COR-L47 (cell line): ENCODE measurements around the gene RHCE.
"Not testable (repeated sequence)": the region's sequence is repeated elsewhere in the genome, so short reads cannot be mapped to it uniquely, and the experiment has no call there.

Source experiments
- DNase-seq: peaks from one replicate; lab custom pipeline; 2025; lab: John Stamatoyannopoulos, UW

RHCE gene

DNA sequence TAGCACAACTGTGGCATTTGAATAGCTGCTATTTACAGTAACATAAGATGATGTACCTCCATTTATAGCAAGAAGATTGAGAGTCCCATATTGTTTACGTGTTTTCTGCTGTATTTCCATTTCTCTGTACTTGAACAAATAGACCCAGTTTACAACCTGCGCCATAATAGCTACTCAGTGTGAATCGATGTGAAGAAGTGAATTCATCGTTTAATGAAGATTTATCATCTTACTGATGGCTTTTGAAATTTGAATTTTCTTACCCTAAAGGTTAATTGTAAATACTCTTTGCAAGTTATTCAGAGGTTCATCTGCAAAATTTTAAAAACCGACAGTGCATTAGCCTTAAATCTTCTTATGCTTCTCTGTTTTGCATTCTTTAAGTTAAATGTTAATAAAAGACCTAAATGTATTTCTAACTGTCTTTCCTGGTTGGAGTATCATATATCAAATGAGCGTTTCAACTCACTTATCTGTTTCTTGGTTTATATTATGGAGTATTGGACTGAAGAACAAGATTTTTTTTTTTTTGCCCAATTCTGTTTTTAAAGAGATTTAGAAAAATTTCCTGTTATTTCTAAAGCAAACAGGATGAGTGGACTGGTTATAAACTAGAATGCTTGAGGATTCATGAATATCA lies 12.2 kb upstream of the RHCE start:
- no peak for DNase-seq

DNA sequence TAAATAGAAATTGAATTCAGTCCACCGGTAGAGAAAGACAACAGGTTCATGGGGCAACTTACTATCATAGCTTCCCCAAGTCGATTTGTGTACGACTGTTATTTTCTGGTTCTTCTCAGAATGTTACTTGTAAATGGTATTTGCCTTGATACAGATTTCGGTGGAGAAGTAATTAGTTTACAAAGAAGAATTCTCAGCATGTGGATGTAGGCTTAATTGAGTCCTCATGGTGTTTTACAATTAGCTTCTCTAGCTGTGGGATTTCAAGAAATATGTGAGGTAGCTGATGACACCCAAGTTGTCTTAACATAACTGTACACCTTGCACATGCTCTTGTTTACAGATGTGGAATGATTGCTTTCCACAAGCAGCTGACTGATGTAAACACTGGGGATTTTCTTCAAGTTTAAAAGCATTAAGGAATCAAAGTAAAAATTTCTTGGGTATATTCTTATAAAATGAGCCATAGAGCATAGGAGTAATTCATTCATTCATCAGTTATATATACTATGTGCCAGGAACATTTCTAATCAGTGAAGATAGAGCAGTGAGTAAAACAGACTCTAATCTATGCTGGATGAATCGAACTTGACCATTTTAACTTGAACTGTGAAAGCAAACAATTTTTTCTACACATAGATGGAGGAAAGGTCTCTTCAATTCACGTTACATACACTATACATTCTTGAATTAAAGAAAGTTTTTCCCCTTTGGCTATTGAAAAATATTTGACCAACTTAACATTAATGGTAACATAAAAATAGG lies 11.5 kb upstream of the RHCE start:
- no peak for DNase-seq

DNA sequence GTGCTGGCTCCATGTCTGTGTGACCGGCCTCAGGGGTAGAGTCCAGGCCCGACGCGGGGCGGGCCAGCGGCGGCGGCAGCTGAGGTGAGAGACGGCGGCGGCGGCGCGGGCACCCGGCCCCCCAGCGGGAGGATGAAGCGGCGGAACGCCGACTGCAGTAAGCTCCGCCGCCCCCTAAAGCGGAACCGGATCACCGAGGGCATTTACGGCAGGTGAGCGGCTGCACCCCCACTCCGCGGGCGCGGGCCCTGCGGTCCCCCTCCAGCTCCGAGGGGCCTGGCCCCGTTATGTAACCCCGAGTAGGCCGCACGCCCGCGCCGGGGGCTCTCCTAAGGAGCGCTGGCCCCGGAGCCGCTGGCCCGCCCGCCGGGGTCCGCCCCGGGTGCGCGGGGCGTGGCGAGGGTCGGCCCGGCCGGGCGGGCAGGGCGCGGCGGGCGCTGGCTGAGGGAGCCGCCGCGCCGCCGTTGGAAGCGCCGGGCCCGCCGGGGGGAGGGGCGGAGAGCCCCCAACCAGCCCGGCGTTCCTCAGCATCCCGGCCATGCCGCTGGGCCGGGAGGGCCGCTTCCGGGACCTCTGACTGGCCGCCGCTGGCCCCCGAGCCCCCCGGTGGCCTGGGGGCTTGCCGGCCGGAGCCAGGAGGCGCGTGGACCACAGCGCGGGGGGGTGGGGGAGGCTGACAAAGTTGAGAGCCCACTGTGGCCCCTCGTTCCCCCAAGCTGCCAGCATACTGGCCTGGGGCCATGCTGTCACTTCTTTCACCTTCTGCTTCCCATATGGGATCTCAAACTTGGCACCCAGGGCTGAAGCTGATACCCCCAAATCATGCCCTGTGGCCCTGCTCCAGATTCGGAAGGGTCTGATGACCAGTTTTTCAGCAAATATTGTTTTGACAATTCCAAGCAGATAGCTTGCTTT lies 10.6 kb upstream of the RHCE start:
- peak; percentile 36 for DNase-seq

DNA sequence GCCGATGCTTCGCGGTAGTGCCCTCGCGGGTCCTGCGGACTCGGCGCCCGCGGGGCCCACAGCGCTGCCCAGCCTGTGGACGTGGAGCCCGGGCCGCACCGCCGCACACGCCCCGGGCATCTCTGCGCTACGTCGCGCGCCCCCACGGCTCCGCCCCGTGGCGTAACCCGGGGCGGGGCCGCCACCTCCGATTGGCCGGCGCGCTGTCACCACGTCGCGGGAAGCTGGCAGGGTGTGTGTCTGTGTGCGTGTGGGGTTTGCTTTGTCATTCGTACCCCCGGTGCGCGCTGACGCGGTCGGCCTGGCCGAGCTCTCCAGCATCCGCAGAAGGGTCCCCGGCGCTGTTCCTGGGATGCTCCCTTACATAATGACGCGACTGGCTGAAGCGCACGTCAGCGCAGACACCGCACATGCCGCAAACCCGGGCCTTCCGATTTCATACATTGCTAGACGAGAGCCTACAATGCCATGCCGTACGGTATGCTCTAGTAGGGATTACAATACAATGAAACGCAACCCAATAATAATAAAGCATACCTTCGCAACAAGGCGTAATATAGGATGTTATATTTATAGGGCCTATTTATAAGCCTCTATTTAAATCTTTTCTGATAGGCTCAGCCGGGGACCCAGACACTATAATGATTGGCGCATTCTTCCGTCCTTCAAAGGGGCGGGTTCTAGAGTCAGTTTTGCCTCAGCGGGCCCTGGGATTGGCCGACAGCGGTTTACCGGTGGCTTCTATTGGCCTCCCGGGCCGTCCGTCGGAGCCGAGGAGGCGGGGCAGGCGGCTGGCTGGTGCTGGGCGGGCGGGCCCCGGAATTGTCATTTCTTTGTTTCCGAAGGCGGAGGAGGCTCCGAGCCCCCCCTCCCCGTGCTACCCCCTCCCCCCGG lies 9.7 kb upstream of the RHCE start, which contains the start of gene MACO1:
MACO1 (plus strand) TSS at position 825 of the 894 bp plus-strand sequence. CDS start 202 bp downstream, outside the sequence.
- DNase-seq: peak; percentile 96

DNA sequence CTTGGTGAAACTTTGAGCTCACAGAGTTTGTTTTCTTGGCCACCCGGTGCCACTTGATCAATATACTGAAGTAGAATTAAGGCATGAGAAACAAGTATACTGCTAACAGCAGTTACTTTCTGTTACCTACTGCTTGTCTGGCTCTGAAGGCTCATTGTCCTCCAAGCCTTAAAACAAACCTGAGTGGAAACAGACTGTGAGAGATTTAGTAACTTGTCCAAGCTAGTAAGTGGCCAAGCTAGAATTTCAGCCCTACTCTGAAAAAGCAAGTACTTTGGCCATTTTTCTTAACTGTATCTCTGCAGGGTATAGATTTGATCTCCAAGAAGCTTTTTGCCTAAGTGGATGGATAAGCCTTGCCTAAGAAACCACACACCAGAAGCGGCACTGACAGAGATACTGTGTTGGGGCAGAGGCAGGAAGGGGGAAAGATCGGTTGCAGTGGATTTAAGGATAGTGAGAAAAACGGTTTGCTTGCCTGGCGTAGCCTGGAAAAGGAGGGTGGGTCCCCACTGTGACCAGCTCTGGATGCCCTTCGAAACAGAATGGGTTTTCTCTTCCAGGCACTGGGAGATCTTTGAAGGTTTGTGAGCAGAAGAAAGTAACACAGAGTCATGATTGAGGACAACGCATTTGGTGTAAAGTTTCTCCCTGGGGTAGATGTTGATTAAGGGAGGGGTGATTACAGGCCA lies 8.0 kb upstream of the RHCE start:
- DNase-seq: no peak

DNA sequence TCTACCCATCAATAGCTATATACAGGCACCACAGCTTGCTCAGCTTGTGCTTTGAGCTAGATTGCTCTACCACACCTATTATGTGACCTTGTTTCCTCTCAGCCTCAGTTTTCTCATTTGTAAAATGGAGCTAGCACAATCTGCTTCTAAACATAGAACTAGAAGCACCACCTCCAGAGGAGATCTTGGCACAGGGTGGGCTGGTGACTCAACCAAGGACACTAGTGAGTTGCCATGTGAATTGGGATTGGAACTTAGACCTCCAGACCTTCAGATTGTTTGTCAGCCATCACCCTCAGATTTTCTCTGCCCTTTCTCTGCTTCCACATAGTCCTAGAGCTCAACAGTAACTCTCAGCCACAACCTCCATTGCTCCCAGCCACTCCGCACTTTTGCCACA lies 7.1 kb upstream of the RHCE start:
- DNase-seq: no peak

DNA sequence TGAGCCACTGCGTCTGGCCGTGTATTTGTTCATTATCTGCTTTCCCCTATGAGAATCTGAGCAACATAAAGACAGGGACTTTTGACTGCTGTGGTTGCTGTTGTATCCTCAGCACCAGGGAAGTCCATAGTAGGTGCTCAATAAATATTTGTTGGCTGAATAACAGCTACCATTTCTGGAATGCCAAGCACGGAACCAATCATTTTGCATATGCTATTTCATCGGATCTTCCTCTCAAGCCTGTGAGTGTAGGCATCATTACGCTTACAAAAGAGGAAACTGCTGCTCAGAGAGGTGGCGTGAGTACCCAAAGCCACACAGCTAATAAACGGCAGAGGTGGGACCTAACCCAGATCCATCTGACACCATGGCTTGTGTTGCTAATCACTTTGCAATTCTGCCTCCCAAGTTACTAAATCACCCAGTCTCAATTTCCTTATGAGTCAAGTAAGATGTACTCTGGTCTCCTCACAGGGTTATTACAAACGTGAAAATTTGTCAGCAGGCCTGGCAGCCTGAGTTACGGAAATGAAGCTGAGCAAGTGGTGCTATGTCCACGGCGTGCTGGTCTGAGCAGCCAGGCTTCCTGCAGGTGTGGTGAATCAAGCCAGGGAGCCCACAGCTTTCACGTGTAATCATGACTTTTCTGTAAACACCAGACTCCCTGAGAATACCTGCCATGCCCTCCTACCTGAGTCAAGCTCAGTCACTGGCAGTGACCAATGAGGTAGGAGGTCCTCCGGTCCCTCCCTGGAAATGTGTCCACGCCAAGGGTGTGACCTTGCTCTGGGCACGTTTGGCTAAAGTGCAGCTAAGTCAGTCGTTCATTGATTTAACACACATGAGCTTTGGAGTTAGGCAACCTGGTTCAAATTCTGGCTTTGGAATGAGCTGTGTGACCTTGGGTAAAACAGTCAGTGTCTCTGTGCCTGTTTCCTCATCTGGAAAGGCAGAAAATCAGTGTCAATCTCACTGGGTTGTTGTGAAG lies 4.8 kb upstream of the RHCE start:
- no peak for DNase-seq

DNA sequence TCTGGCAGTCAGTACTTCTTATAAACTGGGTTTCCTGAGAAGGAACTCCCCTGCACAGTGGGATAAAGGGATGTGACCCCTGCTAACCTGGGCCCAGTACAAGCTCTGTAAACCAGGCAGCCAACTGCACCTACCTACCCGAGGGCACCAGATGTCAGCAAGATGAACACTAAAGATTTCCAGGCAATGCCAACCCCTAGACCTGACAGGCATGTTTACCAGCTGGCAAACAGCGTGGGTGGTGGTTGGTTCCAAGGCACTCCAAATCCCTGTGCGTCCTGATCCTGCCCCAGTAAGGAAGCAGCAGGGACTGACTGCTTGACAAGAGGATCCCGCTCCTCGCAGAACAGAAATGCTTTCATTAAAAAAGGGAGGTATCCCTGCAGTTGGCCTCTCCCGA lies 2.6 kb upstream of the RHCE start:
- DNase-seq: not testable (repeated sequence)

DNA sequence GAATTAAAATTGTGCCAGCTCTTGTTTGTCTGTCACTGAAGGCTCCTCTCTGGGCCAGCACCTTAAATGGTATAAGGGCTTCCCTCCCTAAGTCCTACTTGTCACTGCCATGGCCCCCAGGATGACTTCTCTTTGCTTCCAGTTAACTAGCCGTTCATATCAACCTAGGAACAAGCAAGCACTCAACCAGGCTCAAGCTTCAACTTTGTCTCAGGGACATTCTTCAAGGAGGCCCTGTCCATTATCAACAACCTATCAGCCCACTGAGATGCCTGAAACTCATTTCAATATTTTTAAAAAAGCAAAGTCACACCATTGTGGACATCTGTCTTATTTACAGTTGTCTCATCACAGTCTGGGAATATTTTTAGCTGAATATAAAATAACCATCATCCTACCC lies 1.3 kb downstream of the RHCE start:
- not testable (repeated sequence) for DNase-seq

DNA sequence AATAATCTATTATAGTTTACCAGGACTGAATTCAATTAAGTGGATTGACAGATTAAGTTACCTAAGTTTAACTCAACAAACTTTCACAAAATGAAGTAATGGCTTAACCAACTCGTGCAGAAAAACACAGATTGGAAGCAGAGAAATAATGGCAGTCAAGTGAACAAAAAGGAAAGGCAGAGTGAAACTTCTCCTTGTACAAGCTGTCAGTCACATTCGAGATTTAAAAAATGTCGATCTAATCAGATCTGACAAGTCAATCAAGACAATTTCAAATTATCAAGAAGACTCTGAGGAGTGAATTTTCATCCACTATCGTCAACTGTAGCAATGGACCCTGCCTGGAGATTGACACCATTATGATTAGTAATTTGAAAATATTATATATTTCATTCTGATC lies 3.3 kb downstream of the RHCE start:
- DNase-seq: not testable (repeated sequence)

DNA sequence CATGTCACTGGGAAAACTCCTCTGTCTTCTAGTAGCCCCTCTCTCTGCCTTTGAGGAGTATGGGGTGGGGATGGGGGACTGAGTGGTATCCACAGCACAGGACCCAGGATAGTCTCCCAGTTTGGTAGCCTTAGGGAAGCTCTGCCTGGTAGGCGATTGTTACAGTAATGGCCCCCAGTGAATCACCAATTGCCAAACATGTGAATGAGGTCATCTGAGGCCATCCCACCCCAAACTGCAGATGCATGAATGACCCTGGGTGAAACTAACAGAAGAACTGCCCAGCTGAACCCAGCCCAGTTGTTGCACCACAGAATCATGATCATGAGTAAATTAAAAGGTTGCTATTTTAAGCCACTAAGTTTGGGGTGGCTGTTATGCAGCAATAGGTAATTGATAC lies 6.0 kb downstream of the RHCE start:
- not testable (repeated sequence) for DNase-seq

DNA sequence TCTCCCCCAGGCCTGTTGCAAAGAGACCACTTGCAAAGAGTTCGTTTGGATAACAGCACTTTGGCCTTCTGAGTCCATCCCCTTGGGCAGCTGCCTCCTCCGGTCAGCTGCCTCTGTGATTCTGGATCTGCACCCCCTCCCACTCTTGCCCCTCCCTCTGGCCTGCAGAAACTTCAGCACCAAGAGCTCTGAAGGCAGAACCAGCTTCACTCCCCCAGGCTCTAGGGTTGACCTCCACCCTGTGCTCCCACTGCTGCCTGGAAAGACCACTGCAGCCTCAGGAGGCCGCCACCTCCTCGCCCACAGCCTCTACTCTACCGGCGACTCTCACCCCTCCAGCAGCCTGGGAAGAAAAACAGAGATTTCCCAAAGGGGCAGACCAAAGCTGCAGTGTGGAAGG lies 6.5 kb downstream of the RHCE start:
- DNase-seq: not testable (repeated sequence)

DNA sequence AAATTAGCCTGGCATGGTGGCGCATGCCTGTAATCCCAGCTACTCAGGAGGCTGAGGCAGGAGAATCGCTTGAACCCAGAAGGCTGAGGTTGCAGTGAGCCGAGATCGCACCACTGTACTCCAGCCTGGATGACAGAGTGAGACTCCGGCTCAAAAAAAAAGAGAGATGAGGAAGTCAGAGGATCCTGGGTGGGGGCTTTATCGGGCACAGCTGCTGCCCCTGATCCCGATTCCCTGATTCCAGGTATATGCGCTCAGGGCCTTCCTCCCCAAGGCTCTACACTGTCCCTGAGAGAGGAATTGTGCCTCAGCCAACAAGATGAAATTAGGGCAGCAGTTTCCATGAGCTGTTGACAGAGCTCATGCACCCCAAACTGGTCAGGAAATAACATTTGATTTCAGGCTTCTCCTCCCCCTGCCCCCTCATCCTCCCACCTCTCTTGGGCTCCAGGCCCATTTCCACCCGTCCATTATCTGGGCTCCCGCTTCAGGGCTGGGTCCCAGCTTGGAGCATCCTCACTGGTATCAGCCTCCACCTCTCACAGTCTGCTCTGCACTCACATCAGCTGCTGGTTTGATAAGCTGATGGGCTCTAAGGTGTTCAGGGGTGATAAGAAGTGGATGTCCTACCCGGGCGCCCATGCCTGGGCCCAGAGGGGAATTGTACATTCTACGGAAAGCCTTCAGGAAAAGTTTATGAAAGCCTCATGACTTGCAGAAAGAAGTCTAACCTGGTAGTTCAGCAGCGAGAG lies 7.6 kb downstream of the RHCE start:
- DNase-seq: not testable (repeated sequence)

DNA sequence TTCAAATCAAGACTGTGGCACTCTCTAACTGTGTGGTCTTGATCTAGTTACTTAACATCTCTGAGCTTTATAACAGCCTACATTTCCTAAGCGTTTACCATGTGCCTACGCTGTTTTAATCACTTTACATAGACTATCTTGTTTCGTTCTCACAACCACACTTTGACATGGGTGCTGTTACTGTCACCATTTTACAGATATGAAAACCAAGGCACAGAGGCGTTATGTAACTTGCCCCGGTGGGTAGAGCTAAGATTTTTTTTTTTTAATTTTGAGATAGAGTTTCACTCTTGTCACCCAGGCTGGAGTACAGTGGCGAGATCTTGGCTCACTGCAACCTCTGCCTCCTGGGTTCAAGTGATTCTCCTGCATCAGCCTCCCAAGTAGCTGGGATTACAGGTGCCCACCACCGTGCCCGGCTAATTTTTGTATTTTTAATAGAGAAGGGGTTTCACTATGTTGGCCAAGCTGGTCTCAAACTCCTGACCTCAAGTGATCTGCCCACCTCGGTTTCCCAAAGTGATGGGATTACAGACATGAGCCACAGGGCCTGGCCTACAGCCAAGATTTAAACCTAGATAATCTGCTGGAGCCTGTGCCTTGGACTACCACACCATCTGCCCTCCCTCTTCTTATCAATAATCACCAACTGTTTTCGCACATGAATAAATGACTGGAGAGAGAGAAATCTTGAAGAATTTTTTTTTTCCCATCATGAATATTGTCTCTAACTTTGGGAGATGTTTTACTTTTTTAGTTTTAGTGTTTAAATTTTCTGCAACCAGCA lies 10.8 kb downstream of the RHCE start:
- DNase-seq: not testable (repeated sequence)

DNA sequence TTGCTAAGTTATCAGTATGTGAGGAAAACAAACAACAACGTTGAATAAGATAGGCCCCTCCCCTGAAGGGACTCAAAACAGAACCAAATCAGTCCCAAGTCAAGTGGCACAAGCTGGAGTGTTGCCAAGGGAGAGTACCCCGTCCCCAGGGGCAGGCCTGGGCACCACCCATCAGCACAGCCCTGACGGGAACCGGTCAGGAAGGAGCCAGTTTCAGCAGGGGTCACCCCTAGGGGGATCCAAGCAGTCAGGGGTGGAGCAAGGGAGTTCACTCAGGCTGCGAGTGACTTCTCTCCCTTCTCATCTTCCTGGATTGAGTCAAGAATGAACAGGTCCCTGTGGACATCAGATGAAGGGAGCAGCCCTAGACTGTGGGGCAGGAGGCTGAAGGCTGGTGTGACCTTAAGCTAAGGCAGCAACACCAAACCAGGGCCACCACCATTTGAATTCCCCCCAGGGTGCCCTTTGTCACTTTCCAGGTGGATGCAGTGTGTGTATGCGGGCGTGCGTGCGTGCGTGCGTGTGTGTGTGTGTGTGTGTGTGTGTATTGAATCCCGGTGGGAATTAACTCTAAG lies 14.8 kb downstream of the RHCE start:
- not testable (repeated sequence) for DNase-seq

DNA sequence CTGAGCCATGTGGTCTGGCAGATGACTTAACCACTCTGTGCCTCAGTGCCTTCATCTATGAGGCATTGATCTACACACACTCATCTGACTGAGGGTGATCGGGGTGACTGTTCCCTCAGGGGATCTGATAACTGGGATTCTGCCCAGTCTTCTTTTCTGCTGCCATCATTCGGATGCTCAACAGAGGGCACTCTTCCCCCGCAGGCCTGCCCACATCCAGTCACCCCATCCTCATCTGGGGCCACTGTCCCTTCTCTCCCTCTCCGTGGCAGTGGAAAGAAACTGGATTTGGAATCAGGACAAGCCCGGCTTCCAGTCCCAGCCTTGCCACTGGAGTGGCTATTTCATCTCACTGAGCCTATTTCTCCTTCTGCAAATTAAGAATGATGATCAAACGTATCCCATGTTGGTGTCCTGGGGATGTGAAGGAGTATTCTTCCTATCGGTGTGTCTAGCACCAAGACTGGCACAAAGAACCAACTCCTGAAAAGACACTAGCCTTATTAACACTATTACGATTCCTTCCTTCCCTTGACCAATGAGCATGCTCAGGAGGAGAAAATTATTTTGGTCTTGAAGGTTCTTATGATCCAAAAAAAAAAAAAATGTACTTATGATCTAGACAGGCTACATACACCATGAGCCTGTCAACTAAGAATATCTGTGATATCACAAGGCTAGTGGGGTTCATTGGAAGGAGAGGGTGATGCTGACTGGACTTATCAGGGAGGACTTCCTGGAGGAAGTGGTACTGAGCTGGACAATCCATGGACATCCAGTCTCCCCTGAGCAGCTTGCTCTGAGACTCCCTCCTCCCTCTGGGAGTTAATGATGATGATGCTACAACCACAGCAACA lies 17.4 kb downstream of the RHCE start:
- not testable (repeated sequence) for DNase-seq

DNA sequence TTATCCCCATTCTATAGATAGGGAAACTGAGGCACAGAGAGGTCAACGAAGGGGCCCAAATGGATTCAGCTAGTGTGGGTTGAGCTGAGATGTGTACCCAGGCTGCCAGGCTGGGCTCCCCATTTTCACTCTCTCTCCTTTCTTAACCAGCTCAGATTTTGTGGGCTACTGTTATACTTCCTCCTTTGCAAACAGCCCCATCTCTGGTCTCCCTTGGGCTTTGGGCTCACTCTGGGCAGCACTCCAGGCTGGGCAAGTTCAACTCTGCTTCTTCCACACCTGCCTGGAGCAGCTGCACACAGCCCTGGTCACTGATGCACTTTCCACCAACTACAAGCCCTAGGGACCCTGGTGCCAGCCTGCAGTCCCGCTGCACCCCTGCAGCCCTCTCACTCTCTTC lies 22.5 kb downstream of the RHCE start:
- DNase-seq: not testable (repeated sequence)
